Measurements from ENCODE around the gene ATP5PD. TPM values are rescaled to one million over a fixed set of nuclear protein-coding genes. Genes with fewer than 3 reads are reported as not detected.

Gene ATP5PD
- total and polyA plus RNA-seq, 2 of the 13 experiments (the other 11 are each of a cell fraction or from before 2014, with no cell fraction given) = 158 to 428 TPM

DNA sequence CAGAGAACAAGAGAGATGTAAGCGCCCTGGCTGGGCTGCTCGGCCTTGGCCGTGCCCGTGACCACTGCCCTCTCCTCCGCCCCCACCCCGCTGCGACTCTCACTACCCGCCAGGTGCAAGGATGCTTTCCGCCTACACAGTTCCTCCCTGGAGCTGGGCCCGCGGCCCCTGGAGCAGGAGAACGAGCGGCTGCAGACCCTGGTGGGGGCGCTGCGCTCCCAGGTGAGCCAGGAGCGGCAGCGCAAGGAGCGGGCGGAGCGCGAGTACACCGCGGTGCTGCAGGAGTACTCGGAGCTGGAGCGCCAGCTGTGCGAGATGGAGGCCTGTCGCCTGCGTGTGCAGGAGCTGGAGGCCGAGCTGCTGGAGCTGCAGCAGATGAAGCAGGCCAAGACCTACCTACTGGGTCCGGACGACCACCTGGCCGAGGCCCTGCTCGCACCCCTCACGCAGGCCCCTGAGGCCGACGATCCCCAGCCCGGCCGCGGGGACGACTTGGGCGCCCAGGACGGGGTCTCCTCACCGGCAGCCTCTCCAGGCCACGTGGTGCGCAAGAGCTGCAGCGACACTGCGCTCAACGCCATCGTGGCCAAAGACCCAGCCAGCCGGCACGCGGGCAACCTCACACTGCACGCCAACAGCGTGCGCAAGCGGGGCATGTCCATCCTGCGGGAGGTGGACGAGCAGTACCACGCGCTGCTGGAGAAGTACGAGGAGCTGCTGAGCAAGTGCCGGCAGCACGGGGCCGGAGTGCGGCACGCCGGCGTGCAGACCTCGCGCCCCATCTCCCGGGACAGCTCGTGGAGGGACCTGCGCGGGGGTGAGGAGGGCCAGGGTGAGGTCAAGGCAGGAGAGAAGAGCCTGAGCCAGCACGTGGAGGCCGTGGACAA, 43.5 kb downstream of the ATP5PD start:
- in situ Hi-C loops (cut with HindIII; ENCODE audit: extremely low pct_ligation_motif_present, low pct_unique_long_range_greater_than_20kb) (no loop called here), intact Hi-C loops (cut with micrococcal nuclease; ENCODE audit: unreplicated experiment) (no loop called here)
- DNase-seq (ENCODE audit: low spot score) (no peak), FAIRE-seq (no peak), ATAC-seq (no peak)
- 88% methylated on average over 71 of the region's 76 CpGs for WGBS (ENCODE audit: low lambda C conversion rate)
- no TSS peak for BruUV-seq (replicated peaks)
- no peak overlapping the region for H3K4me3 ChIP-seq (replicated peaks in 1 of 3; ENCODE audit: insufficient read depth in 1 of 3, low read depth in 2 of 3, low read length in 3 of 3)
- H3K36me3 ChIP-seq (replicated peaks in 1 of 2; ENCODE audit: control insufficient read depth in 1 of 2, insufficient read depth in 2 of 2, low read length in 2 of 2) = peaks cover 0 to 2% of the 10 kb centered on the region in 2 experiments; a peak in 2 of 5 replicates
- no peaks in the 10 kb centered on the region for H3K4me1 ChIP-seq (ENCODE audit: insufficient read depth, low read length)
- no peak overlapping the region for H2AFZ ChIP-seq (ENCODE audit: low read length)
- H3K27me3 ChIP-seq (ENCODE audit: control insufficient read depth in 1 of 2, insufficient read depth in 2 of 2, low read length in 2 of 2) = no peaks in the 10 kb centered on the region; a peak in 1 of 5 replicates
- H3K79me2 ChIP-seq (ENCODE audit: insufficient read depth, low read length) = no peaks in the 10 kb centered on the region
- no peak overlapping the region for H3K27ac ChIP-seq (ENCODE audit: extremely low read length, insufficient read depth, low read length)
- CTCF ChIA-PET (ENCODE audit: low intra/inter-chr PET ratio, low total read pairs) = interaction anchor here (0.8 kb wide), 1 partner anchor 42 kb away, joined by 3 read pairs; no protein-coding TSS in a partner anchor
- no peaks in the 10 kb centered on the region for H3K9me3 ChIP-seq (ENCODE audit: low read length)
- POLR2A ChIA-PET = interaction anchor here (0.9 to 1.9 kb wide), 2 partner anchors 9 to 22 kb away, joined by 3 to 8 read pairs; partner anchors contain the start of gene MRPL58
- H4K20me1 ChIP-seq (ENCODE audit: insufficient read depth, low read length) = no peaks in the 10 kb centered on the region
- H3K9ac ChIP-seq (ENCODE audit: insufficient read depth, low read depth, low read length) = no peak overlapping the region
- TF ChIP-seq NFATC3 (CRISPR knock-in tag; IDR thresholded peaks at IDR 0.05) (no peak), ZNF441 (CRISPR knock-in tag; IDR thresholded peaks at IDR 0.05; ENCODE audit: borderline replicate concordance) (no peak), ZMYM4 (CRISPR knock-in tag; IDR thresholded peaks at IDR 0.05) (no peak), LCORL (IDR thresholded peaks at IDR 0.05) (no peak), LCORL (CRISPR knock-in tag; IDR thresholded peaks at IDR 0.05) (no peak), U2AF1 (optimal IDR thresholded peaks at IDR 0.05; ENCODE audit: low read depth, low read length) (no peak), ZNF737 (CRISPR knock-in tag; IDR thresholded peaks at IDR 0.05; ENCODE audit: borderline replicate concordance) (no peak), ELF1 (CRISPR knock-in tag; IDR thresholded peaks at IDR 0.05) (no peak), SALL1 (CRISPR knock-in tag; IDR thresholded peaks at IDR 0.05) (no peak), MED8 (CRISPR knock-in tag; IDR thresholded peaks at IDR 0.05; ENCODE audit: insufficient replicate concordance) (no peak), ZNF709 (CRISPR knock-in tag; IDR thresholded peaks at IDR 0.05) (no peak), SIN3B (IDR thresholded peaks at IDR 0.05; ENCODE audit: low read length) (no peak), XBP1 (CRISPR knock-in tag; IDR thresholded peaks at IDR 0.05) (no peak), CHCHD3 (CRISPR knock-in tag; IDR thresholded peaks at IDR 0.05) (0 out of 2 replicates have a peak, but pooled peaks have one; percentile 1)
- TF ChIP-seq, protein P1, sequence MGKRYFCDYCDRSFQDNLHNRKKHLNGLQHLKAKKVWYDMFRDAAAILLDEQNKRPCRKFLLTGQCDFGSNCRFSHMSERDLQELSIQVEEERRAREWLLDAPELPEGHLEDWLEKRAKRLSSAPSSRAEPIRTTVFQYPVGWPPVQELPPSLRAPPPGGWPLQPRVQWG (CRISPR knock-in tag; IDR thresholded peaks at IDR 0.05; ENCODE audit: borderline replicate concordance, low read depth) = no peak
- TF ChIP-seq, protein P2, sequence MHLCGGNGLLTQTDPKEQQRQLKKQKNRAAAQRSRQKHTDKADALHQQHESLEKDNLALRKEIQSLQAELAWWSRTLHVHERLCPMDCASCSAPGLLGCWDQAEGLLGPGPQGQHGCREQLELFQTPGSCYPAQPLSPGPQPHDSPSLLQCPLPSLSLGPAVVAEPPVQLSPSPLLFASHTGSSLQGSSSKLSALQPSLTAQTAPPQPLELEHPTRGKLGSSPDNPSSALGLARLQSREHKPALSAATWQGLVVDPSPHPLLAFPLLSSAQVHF (CRISPR knock-in tag; IDR thresholded peaks at IDR 0.05) = no peak
- TF ChIP-seq, protein P3, sequence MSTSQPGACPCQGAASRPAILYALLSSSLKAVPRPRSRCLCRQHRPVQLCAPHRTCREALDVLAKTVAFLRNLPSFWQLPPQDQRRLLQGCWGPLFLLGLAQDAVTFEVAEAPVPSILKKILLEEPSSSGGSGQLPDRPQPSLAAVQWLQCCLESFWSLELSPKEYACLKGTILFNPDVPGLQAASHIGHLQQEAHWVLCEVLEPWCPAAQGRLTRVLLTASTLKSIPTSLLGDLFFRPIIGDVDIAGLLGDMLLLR (CRISPR knock-in tag; IDR thresholded peaks at IDR 0.05) = no peak
- TF ChIP-seq, protein P4, sequence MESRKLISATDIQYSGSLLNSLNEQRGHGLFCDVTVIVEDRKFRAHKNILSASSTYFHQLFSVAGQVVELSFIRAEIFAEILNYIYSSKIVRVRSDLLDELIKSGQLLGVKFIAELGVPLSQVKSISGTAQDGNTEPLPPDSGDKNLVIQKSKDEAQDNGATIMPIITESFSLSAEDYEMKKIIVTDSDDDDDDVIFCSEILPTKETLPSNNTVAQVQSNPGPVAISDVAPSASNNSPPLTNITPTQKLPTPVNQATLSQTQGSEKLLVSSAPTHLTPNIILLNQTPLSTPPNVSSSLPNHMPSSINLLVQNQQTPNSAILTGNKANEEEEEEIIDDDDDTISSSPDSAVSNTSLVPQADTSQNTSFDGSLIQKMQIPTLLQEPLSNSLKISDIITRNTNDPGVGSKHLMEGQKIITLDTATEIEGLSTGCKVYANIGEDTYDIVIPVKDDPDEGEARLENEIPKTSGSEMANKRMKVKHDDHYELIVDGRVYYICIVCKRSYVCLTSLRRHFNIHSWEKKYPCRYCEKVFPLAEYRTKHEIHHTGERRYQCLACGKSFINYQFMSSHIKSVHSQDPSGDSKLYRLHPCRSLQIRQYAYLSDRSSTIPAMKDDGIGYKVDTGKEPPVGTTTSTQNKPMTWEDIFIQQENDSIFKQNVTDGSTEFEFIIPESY (CRISPR knock-in tag; IDR thresholded peaks at IDR 0.05) = 0 out of 2 replicates have a peak, but pooled peaks have one; percentile 26
- H3K4me2 ChIP-seq (ENCODE audit: low read depth, low read length) = no peak overlapping the region
